ENCODE data around the gene GMDS. TPM values are rescaled to one million over a fixed set of nuclear protein-coding genes. Genes with fewer than 3 reads are reported as not detected.

GMDS gene
- total RNA-seq, 1 experiment from 2014 or later = 27.6 TPM

- no peak overlapping the region for H2AK5ac ChIP-seq (ENCODE audit: insufficient read length, low read length)
- peaks cover 23 to 28% of the 10 kb centered on the region in 2 experiments for H3K4me1 Mint-ChIP-seq
- H2BK20ac ChIP-seq (ENCODE audit: low read depth, low read length, poor library complexity, severe bottlenecking) = no peak overlapping the region
- no peak overlapping the region for H4K91ac ChIP-seq (ENCODE audit: insufficient read length, low read depth, low read length)
- no peak overlapping the region for H4K5ac ChIP-seq (ENCODE audit: insufficient read length, low read depth, low read length)
- no peak for TF ChIP-seq CTCF (conservative IDR thresholded peaks at IDR 0.05)
- 0 out of 2 replicates have a peak, but pooled peaks cover 2% of the 10 kb centered on the region for H3K4me1 ChIP-seq (ENCODE audit: insufficient read depth, low read length)
- H3K4ac ChIP-seq (ENCODE audit: low read depth, low read length) = no peak overlapping the region
- no peak overlapping the region for H2BK120ac ChIP-seq (ENCODE audit: low read depth, low read length, poor library complexity, severe bottlenecking)
- H3K79me2 ChIP-seq (ENCODE audit: insufficient read depth, low read length) = no peaks in the 10 kb centered on the region
- no peak overlapping the region for H2AFZ ChIP-seq (ENCODE audit: low read length)
- H3K27me3 Mint-ChIP-seq (ENCODE audit: low read depth) = no peaks in the 10 kb centered on the region; the same call in 1 of the 2 replicates
- H2BK5ac ChIP-seq (ENCODE audit: insufficient read length, low read length) = no peak overlapping the region
- H2BK15ac ChIP-seq (ENCODE audit: low read depth, low read length) = no peak overlapping the region
- no peaks in the 10 kb centered on the region for H3K23me2 ChIP-seq (ENCODE audit: insufficient read length, low read depth, low read length, poor library complexity, severe bottlenecking)
- H3K79me1 ChIP-seq (ENCODE audit: insufficient read depth, low read depth, low read length, poor library complexity, severe bottlenecking) = no peaks in the 10 kb centered on the region
- H3K56ac ChIP-seq (ENCODE audit: insufficient read length, low read depth, low read length) = no peak overlapping the region
- H3T11ph ChIP-seq (ENCODE audit: low read length) = no peak overlapping the region
- H3K9me3 ChIP-seq (ENCODE audit: control insufficient read depth, low read depth, low read length) = no peaks in the 10 kb centered on the region
- DNase-seq = no peak
- no peaks in the 10 kb centered on the region; a peak in 1 of 5 replicates for H3K9me3 Mint-ChIP-seq
- no peaks in the 10 kb centered on the region for H3K27me3 ChIP-seq (ENCODE audit: insufficient read depth, low read length)
- no peaks in the 10 kb centered on the region; a peak in 1 of 7 replicates for H3K36me3 Mint-ChIP-seq (ENCODE audit: insufficient read depth in 1 of 3, low read depth in 3 of 3)
- H3K27ac ChIP-seq (ENCODE audit: insufficient read length, low read depth, low read length) = no peak overlapping the region
- WGBS (ENCODE audit: extremely low coverage, insufficient read length, low lambda C conversion rate) = no CpG with 5 or more reads among the region's 8 CpGs
- no peak overlapping the region for H3K4me3 Mint-ChIP-seq
- H4K20me1 ChIP-seq (ENCODE audit: control insufficient read depth, insufficient read depth, insufficient read length) = no peaks in the 10 kb centered on the region
- no peak overlapping the region for H3K23ac ChIP-seq (ENCODE audit: insufficient read length, low read depth, low read length)
- no peak overlapping the region for H3K14ac ChIP-seq (ENCODE audit: insufficient read depth, low read length)
- no peak overlapping the region for H3K9ac ChIP-seq (ENCODE audit: extremely low read depth, insufficient read length, low read length)
- H2BK12ac ChIP-seq (ENCODE audit: insufficient read length, low read depth, low read length) = no peak overlapping the region
- H4K8ac ChIP-seq (replicated peaks; ENCODE audit: insufficient read length, low read depth, low read length) = no peak overlapping the region
- H3K18ac ChIP-seq (ENCODE audit: insufficient read length, low read depth, low read length) = no peak overlapping the region
- H3K27ac Mint-ChIP-seq = peak overlapping the region in 1 of 3 experiments; percentile 81; a peak in 4 of 7 replicates
- no peak overlapping the region for H3K4me2 ChIP-seq (ENCODE audit: insufficient read depth, insufficient read length, low read length)
These were observed 515.7 kb downstream of the GMDS start for GRCh38 chr6:1729750-1730140.
